Islet precursor cell (in vitro differentiated cells): ENCODE results near the gene HS3ST1.
A peak's percentile ranks its signal among the peaks of the same experiment; 100 is the strongest.

Experiments used
- DNase-seq: peaks from one replicate; pipeline ENCODE4 v3.0.0-alpha.2; 2018

HS3ST1 gene

GRCh38 chr4:11431111-11431510 lies 2.4 kb upstream of the HS3ST1 start:
- no peak for DNase-seq

GRCh38 chr4:11430536-11430935 lies 1.8 kb upstream of the HS3ST1 start:
- no peak for DNase-seq

GRCh38 chr4:11429699-11430045 lies 978 bp upstream of the HS3ST1 start:
- no peak for DNase-seq

- peak; percentile 94 for DNase-seq
Observed at GRCh38 chr4:11428899-11429698, 405 bp upstream of the HS3ST1 start.

GRCh38 chr4:11427121-11427996 lies 1.3 kb downstream of the HS3ST1 start:
- peak; percentile 59 for DNase-seq

- DNase-seq = no peak
Observed at GRCh38 chr4:11426731-11427120, 2.0 kb downstream of the HS3ST1 start.

- no peak for DNase-seq
Observed at GRCh38 chr4:11426003-11426402, 2.7 kb downstream of the HS3ST1 start.

- no peak for DNase-seq
Observed at GRCh38 chr4:11424856-11425255, 3.8 kb downstream of the HS3ST1 start.

GRCh38 chr4:11424000-11424399 lies 4.7 kb downstream of the HS3ST1 start:
- peak; percentile 73 for DNase-seq

GRCh38 chr4:11423465-11423864 lies 5.2 kb downstream of the HS3ST1 start:
- DNase-seq = no peak

GRCh38 chr4:11421116-11421515 lies 7.6 kb downstream of the HS3ST1 start:
- no peak for DNase-seq

GRCh38 chr4:11420327-11420726 lies 8.4 kb downstream of the HS3ST1 start:
- no peak for DNase-seq

- no peak for DNase-seq
Observed at GRCh38 chr4:11418610-11419009, 10.1 kb downstream of the HS3ST1 start.

GRCh38 chr4:11416767-11417113 lies 12.0 kb downstream of the HS3ST1 start:
- DNase-seq = no peak

- DNase-seq = no peak
Observed at GRCh38 chr4:11416071-11416766, 12.5 kb downstream of the HS3ST1 start.

GRCh38 chr4:11415409-11416070 lies 13.2 kb downstream of the HS3ST1 start:
- DNase-seq = no peak

GRCh38 chr4:11412211-11412610 lies 16.5 kb downstream of the HS3ST1 start:
- DNase-seq = no peak

GRCh38 chr4:11409632-11410031 lies 19.1 kb downstream of the HS3ST1 start:
- DNase-seq = no peak

- DNase-seq = no peak
Observed at GRCh38 chr4:11408233-11408967, 20.3 kb downstream of the HS3ST1 start.

- DNase-seq = no peak
Observed at GRCh38 chr4:11407551-11407950, 21.1 kb downstream of the HS3ST1 start.

GRCh38 chr4:11404431-11404830 lies 24.3 kb downstream of the HS3ST1 start:
- DNase-seq = peak; percentile 19

GRCh38 chr4:11402192-11402591 lies 26.5 kb downstream of the HS3ST1 start:
- no peak for DNase-seq
